ENCODE data around the gene GRK6. TPM values are rescaled to one million over a fixed set of nuclear protein-coding genes. Genes with fewer than 3 reads are reported as not detected.

Gene GRK6
- total and polyA plus RNA-seq, 9 of the 15 experiments (the other 6 are each of a cell fraction or from before 2014, with no cell fraction given), result 0.63 to 122 (median 44.5) TPM

- TF ChIP-seq, protein P1, sequence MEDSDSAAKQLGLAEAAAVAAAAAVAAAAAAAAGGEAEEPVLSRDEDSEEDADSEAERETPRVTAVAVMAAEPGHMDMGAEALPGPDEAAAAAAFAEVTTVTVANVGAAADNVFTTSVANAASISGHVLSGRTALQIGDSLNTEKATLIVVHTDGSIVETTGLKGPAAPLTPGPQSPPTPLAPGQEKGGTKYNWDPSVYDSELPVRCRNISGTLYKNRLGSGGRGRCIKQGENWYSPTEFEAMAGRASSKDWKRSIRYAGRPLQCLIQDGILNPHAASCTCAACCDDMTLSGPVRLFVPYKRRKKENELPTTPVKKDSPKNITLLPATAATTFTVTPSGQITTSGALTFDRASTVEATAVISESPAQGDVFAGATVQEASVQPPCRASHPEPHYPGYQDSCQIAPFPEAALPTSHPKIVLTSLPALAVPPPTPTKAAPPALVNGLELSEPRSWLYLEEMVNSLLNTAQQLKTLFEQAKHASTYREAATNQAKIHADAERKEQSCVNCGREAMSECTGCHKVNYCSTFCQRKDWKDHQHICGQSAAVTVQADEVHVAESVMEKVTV (CRISPR knock-in tag; IDR thresholded peaks at IDR 0.05), result 0 out of 2 replicates have a peak, but pooled peaks have one; percentile 24
- TF ChIP-seq DPF2 (IDR thresholded peaks at IDR 0.05), result peak; percentile 84
- TF ChIP-seq, protein P2, sequence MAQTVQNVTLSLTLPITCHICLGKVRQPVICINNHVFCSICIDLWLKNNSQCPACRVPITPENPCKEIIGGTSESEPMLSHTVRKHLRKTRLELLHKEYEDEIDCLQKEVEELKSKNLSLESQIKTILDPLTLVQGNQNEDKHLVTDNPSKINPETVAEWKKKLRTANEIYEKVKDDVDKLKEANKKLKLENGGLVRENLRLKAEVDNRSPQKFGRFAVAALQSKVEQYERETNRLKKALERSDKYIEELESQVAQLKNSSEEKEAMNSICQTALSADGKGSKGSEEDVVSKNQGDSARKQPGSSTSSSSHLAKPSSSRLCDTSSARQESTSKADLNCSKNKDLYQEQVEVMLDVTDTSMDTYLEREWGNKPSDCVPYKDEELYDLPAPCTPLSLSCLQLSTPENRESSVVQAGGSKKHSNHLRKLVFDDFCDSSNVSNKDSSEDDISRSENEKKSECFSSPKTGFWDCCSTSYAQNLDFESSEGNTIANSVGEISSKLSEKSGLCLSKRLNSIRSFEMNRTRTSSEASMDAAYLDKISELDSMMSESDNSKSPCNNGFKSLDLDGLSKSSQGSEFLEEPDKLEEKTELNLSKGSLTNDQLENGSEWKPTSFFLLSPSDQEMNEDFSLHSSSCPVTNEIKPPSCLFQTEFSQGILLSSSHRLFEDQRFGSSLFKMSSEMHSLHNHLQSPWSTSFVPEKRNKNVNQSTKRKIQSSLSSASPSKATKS (CRISPR knock-in tag; IDR thresholded peaks at IDR 0.05), result no peak
- no peak for TF ChIP-seq SLC30A9 (CRISPR knock-in tag; IDR thresholded peaks at IDR 0.05)
- TF ChIP-seq NR1H2 (CRISPR knock-in tag; IDR thresholded peaks at IDR 0.05), result no peak
- TF ChIP-seq, protein P3, sequence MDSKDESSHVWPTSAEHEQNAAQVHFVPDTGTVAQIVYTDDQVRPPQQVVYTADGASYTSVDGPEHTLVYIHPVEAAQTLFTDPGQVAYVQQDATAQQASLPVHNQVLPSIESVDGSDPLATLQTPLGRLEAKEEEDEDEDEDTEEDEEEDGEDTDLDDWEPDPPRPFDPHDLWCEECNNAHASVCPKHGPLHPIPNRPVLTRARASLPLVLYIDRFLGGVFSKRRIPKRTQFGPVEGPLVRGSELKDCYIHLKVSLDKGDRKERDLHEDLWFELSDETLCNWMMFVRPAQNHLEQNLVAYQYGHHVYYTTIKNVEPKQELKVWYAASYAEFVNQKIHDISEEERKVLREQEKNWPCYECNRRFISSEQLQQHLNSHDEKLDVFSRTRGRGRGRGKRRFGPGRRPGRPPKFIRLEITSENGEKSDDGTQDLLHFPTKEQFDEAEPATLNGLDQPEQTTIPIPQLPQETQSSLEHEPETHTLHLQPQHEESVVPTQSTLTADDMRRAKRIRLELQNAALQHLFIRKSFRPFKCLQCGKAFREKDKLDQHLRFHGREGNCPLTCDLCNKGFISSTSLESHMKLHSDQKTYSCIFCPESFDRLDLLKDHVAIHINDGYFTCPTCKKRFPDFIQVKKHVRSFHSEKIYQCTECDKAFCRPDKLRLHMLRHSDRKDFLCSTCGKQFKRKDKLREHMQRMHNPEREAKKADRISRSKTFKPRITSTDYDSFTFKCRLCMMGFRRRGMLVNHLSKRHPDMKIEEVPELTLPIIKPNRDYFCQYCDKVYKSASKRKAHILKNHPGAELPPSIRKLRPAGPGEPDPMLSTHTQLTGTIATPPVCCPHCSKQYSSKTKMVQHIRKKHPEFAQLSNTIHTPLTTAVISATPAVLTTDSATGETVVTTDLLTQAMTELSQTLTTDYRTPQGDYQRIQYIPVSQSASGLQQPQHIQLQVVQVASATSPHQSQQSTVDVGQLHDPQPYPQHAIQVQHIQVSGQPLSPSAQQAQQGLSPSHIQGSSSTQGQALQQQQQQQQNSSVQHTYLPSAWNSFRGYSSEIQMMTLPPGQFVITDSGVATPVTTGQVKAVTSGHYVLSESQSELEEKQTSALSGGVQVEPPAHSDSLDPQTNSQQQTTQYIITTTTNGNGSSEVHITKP (IDR thresholded peaks at IDR 0.05; ENCODE audit: partially characterized antibody), result peak; percentile 21
- no peak for TF ChIP-seq PML (IDR thresholded peaks at IDR 0.05; ENCODE audit: low read length)
- TF ChIP-seq JUN (IDR thresholded peaks at IDR 0.05; ENCODE audit: borderline replicate concordance, low read depth, low read length), result peak; percentile 49
- TF ChIP-seq JUN (CRISPR knock-in tag; IDR thresholded peaks at IDR 0.05; ENCODE audit: borderline replicate concordance), result no peak
- TF ChIP-seq SIN3B (IDR thresholded peaks at IDR 0.05; ENCODE audit: low read depth), result no peak
- TF ChIP-seq ZNF197 (CRISPR knock-in tag; IDR thresholded peaks at IDR 0.05; ENCODE audit: low read depth), result peak; percentile 60; the same call in 1 of the 2 replicates
- TF ChIP-seq RFX5 (IDR thresholded peaks at IDR 0.05; ENCODE audit: low read depth, low read length), result no peak
- TF ChIP-seq MBD2 (IDR thresholded peaks at IDR 0.05; ENCODE audit: borderline replicate concordance, low read depth), result no peak
- TF ChIP-seq CREB1 (IDR thresholded peaks at IDR 0.05), result no peak
- TF ChIP-seq CREB1 (CRISPR knock-in tag; IDR thresholded peaks at IDR 0.05), result peak; percentile 18; the same call in 1 of the 2 replicates
- no peak for TF ChIP-seq SFPQ (IDR thresholded peaks at IDR 0.05; ENCODE audit: low read depth, low read length)
- TF ChIP-seq RB1 (IDR thresholded peaks at IDR 0.05; ENCODE audit: low read depth), result 0 out of 2 replicates have a peak, but pooled peaks have one; percentile 9
- peak; percentile 97 for TF ChIP-seq THRAP3 (IDR thresholded peaks at IDR 0.05; ENCODE audit: borderline replicate concordance)
Measured at GRCh38 chr5:177378884-177379883, 47.3 kb upstream of the GRK6 start (continued).

Data from K562 (cell line).